ENCODE data around the gene ORC2.
"Not testable (repeated sequence)": the region's sequence is repeated elsewhere in the genome, so short reads cannot be mapped to it uniquely, and the experiment has no call there.

The ORC2 gene

GRCh38 chr2:200930947-200931626 is 32.4 kb downstream of the ORC2 start:
- DNase-seq = no peak

- no peak for DNase-seq
Observed at GRCh38 chr2:200929334-200930249, 33.9 kb downstream of the ORC2 start.

- no peak for DNase-seq
Observed at GRCh38 chr2:200922439-200922838, 41.0 kb downstream of the ORC2 start.

GRCh38 chr2:200913654-200914053 is 49.8 kb downstream of the ORC2 start:
- DNase-seq = no peak

- DNase-seq = no peak
Observed at GRCh38 chr2:200909958-200910357, 53.5 kb downstream of the ORC2 start.

GRCh38 chr2:200905618-200906296 is 57.7 kb downstream of the ORC2 start:
- peak; percentile 3 to 63 for DNase-seq

GRCh38 chr2:200901459-200902072 is 61.9 kb downstream of the ORC2 start:
- peak; percentile 11 to 94 for DNase-seq

GRCh38 chr2:200899482-200899881 is 64.0 kb downstream of the ORC2 start:
- no peak for DNase-seq

GRCh38 chr2:200888704-200889625 is 74.5 kb downstream of the ORC2 start, which contains the start of the genes NIF3L1 and PPIL3:
Gene NIF3L1, plus strand, starts transcription at chr2:200889371. Its CDS starts 2,573 bp downstream, at chr2:200891944.
Gene PPIL3, minus strand, starts transcription at chr2:200889077. Its CDS starts 1,462 bp downstream, at chr2:200887615.
- DNase-seq = peak; percentile 90 to 91

GRCh38 chr2:200881715-200882249 is 81.7 kb downstream of the ORC2 start:
- not testable (repeated sequence) for DNase-seq

- no peak for DNase-seq
Observed at GRCh38 chr2:200878289-200878880, 85.1 kb downstream of the ORC2 start.

GRCh38 chr2:200877443-200877842 is 86.0 kb downstream of the ORC2 start:
- DNase-seq = no peak

GRCh38 chr2:200873560-200873959 is 89.9 kb downstream of the ORC2 start:
- DNase-seq = no peak

GRCh38 chr2:200871151-200871550 is 92.3 kb downstream of the ORC2 start:
- DNase-seq = no peak

- DNase-seq = no peak
Observed at GRCh38 chr2:200869014-200869413, 94.4 kb downstream of the ORC2 start.

GRCh38 chr2:200864176-200865034 is 99.1 kb downstream of the ORC2 start, which contains the start of gene CLK1:
Gene CLK1, minus strand, starts transcription at chr2:200864658. Its CDS starts 2,796 bp downstream, at chr2:200861862.
- DNase-seq = peak; percentile 84 to 91

- peak in 1 of 2 donors; percentile 32 for DNase-seq
Observed at GRCh38 chr2:200863782-200864175, 99.7 kb downstream of the ORC2 start.

- no peak for DNase-seq
Observed at GRCh38 chr2:200862532-200863000, 100.9 kb downstream of the ORC2 start.

- no peak for DNase-seq
Observed at GRCh38 chr2:200861617-200862155, 101.8 kb downstream of the ORC2 start.
